Activated CD4-positive, CD25-positive, alpha-beta regulatory T cell treated with anti-CD3 and anti-CD28 coated beads, Interleukin-2, amount 50 U/mL, for 24 hours (primary cell): ENCODE measurements around the gene STAM2.
"Not testable (repeated sequence)": the region's sequence is repeated elsewhere in the genome, so short reads cannot be mapped to it uniquely, and the experiment has no call there.

Source experiments
- ATAC-seq, 2 donors: fragments of 150-1000 bp; cut with Tn5 transposase; one replicate each; pipeline ENCODE4 v1.10.0; 2021; ENCODE audit warnings: mild to moderate bottlenecking in 1 of 2, moderate library complexity in 1 of 2

STAM2 gene

GRCh38 chr2:152172201-152172785 lies 3.3 kb downstream of the STAM2 start:
- ATAC-seq, result not testable (repeated sequence)

- no peak for ATAC-seq
Measured at GRCh38 chr2:152171718-152172117, 3.8 kb downstream of the STAM2 start.

GRCh38 chr2:152169158-152169557 lies 6.4 kb downstream of the STAM2 start:
- ATAC-seq, result not testable (repeated sequence)

- ATAC-seq, result not testable (repeated sequence)
Measured at GRCh38 chr2:152167470-152167869, 8.1 kb downstream of the STAM2 start.

- ATAC-seq, result peak in 1 of 2 donors; percentile 10
Measured at GRCh38 chr2:152167065-152167464, 8.5 kb downstream of the STAM2 start.

- ATAC-seq, result peak; percentile 76 to 88
Measured at GRCh38 chr2:152166633-152167032, 8.9 kb downstream of the STAM2 start.

GRCh38 chr2:152165780-152166179 lies 9.8 kb downstream of the STAM2 start:
- no peak for ATAC-seq

GRCh38 chr2:152165306-152165705 lies 10.3 kb downstream of the STAM2 start:
- no peak for ATAC-seq

- ATAC-seq, result not testable (repeated sequence)
Measured at GRCh38 chr2:152163669-152164068, 11.9 kb downstream of the STAM2 start.

- no peak for ATAC-seq
Measured at GRCh38 chr2:152162141-152162540, 13.4 kb downstream of the STAM2 start.

- no peak for ATAC-seq
Measured at GRCh38 chr2:152161598-152161997, 14.0 kb downstream of the STAM2 start.

GRCh38 chr2:152160378-152160777 lies 15.2 kb downstream of the STAM2 start:
- not testable (repeated sequence) for ATAC-seq

GRCh38 chr2:152157253-152157652 lies 18.3 kb downstream of the STAM2 start:
- no peak for ATAC-seq

GRCh38 chr2:152155209-152155608 lies 20.4 kb downstream of the STAM2 start:
- no peak for ATAC-seq

GRCh38 chr2:152154462-152154861 lies 21.1 kb downstream of the STAM2 start:
- no peak for ATAC-seq

- peak; percentile 67 to 78 for ATAC-seq
Measured at GRCh38 chr2:152134488-152135280, 40.9 kb downstream of the STAM2 start.

- ATAC-seq, result no peak
Measured at GRCh38 chr2:152132306-152132705, 43.3 kb downstream of the STAM2 start.

GRCh38 chr2:152127628-152128027 lies 47.9 kb downstream of the STAM2 start:
- ATAC-seq, result no peak

- no peak for ATAC-seq
Measured at GRCh38 chr2:152126664-152127063, 48.9 kb downstream of the STAM2 start.

- no peak for ATAC-seq
Measured at GRCh38 chr2:152122161-152122560, 53.4 kb downstream of the STAM2 start.

- ATAC-seq, result no peak
Measured at GRCh38 chr2:152120430-152120829, 55.1 kb downstream of the STAM2 start.

GRCh38 chr2:152115952-152116351 lies 59.6 kb downstream of the STAM2 start:
- ATAC-seq, result no peak

- no peak for ATAC-seq
Measured at GRCh38 chr2:152114366-152114765, 61.2 kb downstream of the STAM2 start.

- not testable (repeated sequence) for ATAC-seq
Measured at GRCh38 chr2:152107140-152107539, 68.4 kb downstream of the STAM2 start.
